ENCODE measurements around the gene N4BP3.

N4BP3 gene

DNA sequence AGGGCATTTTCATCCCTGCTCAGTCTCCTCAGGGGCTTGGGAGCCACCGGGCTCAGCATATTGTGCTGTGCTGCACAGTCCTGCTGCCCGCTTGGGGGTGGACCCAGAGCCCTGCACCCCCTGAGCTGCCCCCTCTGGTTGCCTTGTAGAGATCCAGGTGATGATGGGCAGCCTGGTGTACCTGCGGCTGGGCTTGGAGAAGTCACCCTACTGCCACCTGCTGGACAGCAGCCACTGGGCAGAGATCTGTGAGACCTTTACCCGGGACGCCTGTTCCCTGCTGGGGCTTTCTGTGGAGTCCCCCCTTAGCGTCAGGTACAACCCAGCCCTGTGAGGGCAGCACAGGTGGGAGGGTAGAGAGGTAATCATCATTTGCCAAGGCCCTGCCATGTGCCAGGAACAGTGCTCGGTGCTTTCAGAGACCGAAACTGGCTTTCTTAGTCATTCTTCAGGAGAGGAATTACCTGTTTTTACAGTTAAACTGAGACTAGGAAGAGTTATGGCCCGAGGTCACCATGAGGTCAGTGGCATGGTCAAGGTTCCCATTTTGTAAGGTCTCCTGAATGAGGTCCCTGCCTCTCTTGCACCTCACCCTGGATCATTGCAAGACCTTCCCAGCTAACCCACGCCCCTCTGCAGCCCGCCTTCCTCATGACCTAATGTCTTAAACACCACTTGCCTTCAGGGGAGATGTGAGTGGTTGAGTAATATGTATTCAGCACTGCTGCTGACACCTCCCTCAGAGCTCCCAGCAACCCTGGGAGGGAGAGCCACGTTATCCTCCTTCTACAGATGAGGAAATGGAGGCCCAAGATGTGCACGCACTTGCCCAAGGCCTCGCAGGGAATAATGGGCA is 32.9 kb downstream of the N4BP3 start:
- DNase-seq, result peak in 10 of 56 donors; percentile 6 to 54 (median 23)

DNA sequence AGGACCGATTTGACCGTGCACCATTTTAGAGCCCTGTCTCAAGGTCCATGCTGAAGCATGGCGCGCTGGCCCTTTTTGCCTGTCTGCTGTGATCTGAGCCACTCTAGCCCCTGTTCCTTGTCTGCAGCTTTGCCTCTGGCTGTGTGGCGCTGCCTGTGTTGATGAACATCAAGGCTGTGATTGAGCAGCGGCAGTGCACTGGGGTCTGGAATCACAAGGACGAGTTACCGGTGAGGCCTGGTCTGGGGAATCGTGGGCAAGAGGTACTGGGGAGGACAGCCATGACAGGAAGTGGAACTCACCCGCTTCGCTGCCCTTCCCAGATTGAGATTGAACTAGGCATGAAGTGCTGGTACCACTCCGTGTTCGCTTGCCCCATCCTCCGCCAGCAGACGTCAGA is 34.1 kb downstream of the N4BP3 start:
- no peak for DNase-seq

DNA sequence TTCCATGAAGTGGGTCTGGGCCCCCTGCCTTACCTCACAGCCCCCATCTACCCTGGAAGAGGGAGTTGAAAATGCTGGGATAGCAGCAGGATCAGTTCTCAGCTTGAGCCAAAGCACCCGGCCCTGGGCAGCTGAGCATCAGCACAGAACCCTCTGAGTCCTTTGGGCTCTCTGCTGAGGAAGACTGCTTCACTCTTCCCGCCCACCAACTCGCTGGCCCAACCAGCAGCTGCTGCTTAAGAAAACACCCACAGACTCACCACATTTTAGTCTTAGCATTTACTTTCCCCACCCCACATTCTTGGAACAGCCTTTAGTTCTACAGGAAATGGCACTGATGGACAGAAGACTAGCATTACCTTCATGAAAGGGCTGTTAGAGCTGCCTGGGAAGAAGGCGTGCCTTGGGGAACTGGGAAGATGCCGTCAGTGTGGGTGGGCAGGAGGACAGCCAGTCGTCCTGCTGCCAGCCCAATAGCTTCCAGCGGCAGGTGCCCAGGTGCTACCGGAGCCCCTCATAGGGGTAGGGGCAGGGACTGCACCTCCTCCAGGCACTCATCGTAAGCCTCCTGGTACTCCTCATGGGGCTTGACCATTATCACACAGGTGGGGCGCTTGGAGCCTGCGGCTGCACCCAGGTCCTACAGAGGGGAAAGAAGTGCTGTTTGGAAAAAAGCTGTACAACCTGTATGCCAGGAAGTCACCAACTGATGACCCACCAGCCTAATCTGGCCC is 36.0 kb downstream of the N4BP3 start:
- peak in 1 of 56 donors; percentile 6 for DNase-seq

DNA sequence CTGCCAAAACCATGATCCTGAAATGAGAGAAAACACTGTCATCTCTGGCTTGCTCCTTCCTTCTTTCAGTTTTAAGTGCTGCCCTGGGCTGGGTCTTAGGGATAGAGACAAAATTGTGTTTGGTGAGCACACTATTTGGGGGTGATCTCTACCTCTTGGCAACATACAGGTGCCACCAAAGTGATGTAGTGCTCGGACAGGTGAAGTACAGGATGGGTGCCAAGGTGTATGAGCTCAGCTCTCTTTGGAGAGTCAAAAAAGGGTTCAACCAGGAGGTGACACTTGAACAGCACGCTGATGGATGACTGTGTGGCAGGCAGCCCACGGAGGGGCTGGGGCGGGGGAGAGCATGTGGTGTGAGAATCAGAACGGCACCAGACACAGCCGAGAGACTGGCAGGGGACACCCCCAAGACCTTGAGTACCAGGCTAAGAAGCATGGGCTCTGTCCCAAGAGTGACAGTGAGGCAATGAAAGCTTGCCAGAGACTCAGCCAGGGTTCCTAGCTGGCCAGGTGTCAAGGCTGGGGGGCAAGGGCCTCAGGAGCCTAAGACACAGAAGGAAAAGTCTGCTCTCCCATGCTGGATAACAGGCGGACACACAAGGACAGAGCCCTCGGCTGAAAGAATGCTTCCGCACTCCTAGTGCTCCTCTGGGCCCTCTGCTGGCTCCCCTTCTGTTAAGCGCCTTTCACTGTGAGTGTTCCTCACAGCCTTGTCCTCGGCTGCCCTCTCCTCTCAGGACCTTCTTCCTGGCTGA is 37.8 kb downstream of the N4BP3 start:
- DNase-seq, result no peak

DNA sequence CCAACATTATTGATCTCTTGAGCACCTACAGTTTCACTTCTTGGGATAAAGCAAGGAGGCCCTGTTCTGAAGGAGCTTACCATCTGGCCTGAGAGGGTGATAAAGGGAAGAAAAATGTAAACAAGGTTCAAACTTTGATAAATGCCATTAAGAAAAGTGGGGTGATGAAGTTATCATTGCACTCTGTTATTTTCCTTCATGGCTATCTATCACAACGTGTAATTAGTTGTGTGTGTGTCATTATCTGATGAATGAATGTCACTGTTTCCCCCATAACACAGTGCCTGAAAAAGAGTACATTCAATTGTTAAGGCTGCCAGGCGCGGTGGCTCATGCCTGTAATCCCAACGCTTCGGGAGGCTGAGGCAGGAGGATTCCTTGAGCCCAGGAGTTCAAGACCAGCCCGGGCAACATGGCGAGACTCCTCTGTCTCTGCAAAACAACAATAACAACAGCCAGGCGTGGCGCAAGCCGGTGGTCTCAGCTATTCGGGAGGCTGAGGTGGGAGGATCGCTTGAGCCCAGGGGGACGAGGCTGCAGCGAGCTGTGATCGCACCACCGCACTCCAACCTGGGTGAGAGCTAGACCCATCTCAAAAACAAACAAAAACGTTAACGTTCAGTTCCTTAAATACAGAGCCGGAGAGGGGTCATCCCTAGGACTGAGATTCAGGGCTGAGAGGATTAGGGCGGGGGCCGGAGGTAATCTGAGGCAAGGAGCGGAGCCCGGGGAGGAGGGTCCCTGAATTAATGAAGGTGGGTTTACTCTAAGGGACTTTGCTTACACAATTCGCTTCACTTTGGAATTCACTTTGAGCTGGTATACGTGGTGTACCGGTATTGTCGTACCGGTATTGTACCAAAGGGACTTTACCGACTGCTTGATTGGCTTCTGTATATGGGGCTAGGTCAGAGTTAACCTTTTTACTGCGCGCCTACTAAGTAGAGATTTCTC is 39.4 kb downstream of the N4BP3 start:
- DNase-seq, result no peak

DNA sequence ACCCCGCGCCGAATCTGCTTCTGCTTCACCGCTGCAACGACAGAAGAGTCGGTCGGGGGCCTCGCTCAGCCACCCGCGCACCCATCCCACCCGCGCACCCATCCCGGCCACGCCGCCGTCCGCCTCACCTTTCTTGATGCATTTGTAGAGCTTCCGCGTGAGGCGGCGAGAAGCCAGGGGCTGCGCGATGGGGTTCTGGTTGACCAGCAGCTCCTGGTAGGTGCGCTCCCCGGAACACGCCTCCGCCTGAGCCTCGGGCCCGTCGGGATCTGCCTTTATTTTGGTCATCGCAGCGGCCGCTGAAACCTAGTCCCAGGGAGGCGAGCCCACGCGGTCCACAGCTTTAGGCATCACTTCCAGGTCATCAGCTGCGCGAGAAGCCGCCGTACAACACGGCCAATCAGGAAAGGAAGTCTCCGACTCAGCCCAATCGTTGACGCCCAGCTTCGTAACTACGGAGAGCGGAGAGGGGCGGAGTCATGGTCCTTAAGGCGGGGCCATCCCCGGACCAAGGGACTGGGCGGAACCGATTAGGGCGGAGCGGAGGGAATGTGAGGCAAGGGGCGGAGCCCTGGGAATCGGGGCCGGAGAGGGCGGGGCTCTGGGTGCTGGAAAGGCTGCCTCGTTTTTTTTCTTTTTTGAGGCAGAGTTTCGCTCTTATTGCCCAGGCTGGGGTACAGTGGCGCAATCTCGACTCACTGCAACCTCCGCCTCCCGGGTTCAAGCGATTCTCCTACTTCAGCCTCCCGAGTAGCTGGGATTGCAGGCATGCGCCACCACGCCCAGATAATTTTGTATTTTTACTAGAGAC is 40.4 kb downstream of the N4BP3 start, which contains the start of gene NHP2:
NHP2 (minus strand) TSS at position 356 of the 811 bp plus-strand sequence; CDS start at position 288, 68 bp downstream.
- peak; percentile 83 to 99 (median 98) for DNase-seq

DNA sequence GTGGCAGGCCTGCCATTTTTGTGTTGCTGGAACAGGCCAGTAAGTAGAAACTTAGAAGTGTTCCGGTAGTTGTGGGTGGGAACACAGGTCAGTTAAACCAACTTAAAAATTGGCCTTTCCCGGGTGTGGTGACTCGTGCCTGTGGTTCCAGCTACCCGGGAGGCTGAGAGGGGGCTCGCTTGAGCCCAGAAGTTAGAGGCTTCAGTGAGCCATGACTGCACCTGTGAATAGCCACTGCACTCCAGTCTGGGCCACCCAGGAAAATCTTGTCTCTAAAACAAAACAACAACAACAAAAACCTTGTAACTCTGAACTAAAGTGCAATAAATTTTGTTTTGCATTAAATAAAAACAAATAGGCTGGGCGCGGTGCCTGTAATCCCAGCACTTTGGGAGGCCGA is 41.7 kb downstream of the N4BP3 start:
- no peak for DNase-seq

DNA sequence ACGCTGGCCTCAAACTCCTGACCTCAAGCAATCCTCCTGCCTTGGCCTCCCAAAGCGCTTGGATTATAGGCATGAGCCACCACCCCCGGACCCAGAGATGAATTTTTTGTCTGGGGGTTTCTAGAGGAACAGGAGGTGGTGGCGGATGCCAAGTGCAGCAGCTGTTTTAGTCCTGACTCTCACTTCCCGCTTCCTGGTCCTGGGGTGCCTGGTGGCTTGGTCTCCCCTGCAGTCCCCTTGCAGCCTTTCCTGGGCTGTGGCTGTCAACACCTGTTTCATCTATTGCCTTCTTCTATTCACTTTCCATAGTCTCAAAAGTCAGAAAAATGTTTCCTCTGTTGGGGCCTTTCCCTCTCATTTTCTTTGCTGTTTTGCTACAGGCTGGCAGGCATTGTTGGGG is 46.8 kb downstream of the N4BP3 start:
- DNase-seq, result no peak

DNA sequence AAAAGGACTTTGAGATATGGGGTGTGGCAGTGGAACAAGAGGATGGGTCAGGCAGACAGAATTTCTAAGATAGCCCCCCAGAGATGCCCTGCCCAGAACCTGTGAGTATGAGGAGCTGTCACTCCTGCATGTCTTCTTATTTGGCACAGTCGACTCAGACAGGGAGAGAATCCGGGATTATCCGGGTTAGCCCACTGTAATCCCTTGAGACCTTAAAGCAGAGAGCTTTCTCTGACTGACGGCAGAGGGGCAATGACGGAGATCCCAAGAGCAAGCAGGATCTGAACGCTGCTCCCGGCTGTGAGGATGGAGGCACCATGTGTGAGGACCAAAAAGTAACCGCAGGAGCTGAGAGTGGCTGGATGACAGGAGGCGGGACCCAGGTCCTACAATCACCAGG is 49.1 kb downstream of the N4BP3 start:
- DNase-seq, result no peak

DNA sequence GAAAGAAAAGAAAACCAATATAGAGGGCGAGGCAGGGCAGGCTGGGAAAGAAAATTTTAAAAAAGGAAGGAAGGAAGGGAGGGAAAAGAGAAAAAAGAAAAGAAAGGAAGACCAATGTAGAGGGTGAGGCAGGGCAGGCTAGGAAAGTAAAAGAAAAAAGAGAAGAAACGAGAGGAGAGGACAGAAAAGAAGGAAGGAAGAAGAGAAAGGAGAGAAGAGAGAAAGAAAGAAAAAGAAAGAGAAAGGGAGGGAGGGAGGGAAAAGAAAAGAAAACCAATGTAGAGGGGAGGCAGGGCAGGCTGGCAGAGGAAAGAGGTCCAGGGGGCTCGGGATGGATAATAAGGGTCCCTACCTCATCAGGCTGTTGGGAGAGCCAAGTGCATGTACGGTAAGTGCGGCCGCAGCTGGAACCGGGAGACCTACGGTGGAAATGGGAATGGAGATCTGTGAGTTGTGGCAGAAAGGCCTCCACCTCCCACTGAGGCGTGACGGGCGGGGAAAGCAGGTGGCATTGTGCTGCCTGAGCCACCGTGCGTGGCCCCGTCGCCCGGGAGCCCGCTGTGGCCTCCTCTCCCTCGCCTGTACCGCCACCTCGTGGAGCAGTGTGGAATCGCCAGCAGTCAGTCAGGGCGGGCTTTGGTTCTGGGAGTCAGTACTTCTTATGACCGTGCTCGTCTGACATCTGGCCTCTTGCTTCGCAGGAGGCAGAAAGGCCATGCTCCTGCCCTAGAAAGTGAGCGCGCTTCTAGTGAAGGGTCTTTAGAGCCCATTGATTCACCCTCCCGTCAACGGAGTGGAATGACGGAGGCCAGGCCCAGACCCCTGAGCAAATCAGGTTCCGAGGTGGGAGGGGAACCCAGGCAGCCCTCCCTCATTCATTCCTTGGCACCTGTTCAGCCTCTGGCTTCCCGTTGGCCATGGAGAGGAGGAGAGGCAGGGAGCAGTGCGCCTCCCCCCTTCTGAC is 50.7 kb downstream of the N4BP3 start:
- peak in 53 of 56 donors; percentile 11 to 90 (median 61) for DNase-seq

DNA sequence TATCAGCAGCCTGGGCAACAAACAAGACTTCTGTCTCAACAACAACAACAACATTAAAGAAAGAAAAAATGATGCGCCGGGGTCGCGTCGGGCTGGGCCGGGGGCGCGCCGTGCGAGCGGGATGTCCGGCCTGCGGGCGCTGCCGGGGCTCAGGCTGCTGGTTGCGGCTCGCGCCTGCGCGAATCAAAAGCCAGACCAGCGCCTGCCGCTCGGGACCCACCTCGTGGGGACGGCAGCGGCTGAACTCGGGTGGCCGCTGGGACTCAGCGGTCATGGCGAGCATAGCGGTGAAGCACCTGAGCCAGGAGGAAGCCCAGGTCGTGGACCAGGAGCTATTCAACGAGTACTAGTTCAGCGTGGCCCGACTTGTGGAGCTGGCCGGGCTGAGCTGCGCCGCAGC is 52.2 kb downstream of the N4BP3 start:
- no peak for DNase-seq

DNA sequence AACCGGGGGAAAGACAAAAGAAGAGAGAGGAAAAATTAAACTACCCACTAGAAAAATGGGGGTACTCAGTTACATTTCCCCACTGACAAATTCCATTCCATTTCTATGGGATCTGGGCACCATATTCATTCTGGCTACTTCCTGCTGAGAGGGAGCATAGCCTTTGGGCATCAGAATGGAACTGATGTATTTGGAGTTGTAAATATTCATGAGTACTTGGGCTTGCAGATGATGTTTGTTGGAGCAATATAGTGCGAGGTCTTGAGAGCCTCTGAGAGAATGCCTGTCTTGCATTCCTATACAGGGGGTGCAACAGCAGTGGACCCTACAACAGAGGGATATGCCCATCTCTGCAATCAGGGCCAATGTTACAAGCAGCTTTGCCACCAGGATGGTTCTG is 57.1 kb downstream of the N4BP3 start:
- no peak for DNase-seq

DNA sequence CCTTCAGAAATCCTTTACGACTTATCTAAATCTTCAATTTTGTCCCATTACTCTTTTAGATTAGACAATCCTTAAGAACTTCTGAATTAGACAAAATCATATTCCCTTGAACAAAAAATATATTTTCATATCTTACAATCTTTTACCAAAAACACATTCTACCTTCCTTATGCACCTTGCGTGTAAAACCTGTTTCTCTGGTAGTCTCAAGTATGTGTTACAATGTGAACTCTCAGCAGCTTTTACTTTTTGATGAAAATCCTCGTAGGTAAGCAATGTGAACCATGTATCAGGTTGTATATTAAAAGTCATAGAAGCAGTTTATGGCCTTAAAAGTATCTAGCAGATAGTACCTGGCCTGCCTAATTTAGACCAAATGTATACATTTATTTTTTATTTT is 61.1 kb downstream of the N4BP3 start:
- DNase-seq, result no peak
